ENCODE results near the gene PPP6R2. TPM values are rescaled to one million over a fixed set of nuclear protein-coding genes. Genes with fewer than 3 reads are reported as not detected.
"Not testable (repeated sequence)": the region's sequence is repeated elsewhere in the genome, so short reads cannot be mapped to it uniquely, and the experiment has no call there.

Gene PPP6R2
- total RNA-seq, 5 donors from 2014 or later (not counting 1 experiment from before 2014, with no cell fraction given) = 71.2 to 105 (median 96.8) TPM

DNA sequence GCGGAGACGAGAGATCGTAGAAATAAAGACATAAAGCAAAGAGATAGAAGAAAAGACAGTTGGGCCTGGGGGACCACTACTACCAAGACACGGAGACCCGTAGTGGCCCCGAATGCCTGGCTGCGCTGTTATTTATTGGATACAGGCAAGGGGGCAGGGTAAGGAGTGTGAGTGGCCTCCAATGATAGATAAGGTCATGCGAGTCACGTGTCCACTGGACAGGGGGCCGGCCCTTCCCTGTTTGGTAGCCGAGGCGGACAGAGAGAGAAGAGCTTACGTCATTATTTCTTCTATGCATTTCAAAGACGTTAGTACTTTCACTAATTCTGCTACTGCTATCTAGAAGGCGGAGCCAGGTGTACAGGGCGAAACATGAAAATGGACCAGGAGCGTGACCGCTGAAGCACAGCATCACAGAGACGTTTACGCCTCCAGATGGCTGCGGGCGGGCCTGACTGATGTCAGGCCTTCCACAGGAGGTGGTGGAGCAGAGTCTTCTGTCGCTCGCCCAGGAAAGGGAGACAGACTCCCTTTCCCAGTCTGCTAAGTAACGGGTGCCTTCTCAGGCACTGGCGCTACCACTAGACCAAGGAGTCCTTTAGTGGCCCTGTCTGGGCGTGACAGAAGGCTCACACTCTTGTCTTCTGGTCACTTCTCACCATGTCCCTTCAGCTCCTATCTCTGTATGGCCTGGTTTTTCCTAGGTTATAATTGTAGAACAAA is 24.8 kb downstream of the PPP6R2 start:
- Histone ChIP-seq H3K4me3 (ENCODE audit: control insufficient read depth in 1 of 2, extremely low read depth in 1 of 2, low read length in 1 of 2) (no peak overlapping the region), H3K27ac (ENCODE audit: low read length) (no peak overlapping the region), H3K36me3 (ENCODE audit: control insufficient read depth in 2 of 2, extremely low read depth in 1 of 2, insufficient read depth in 1 of 2, low read length in 1 of 2) (peaks cover 9 to 12% of the 10 kb centered on the region in 2 donors), H3K9me3 (no peaks in the 10 kb centered on the region), H3K4me1 (ENCODE audit: control insufficient read depth in 1 of 2, extremely low read depth in 1 of 2, insufficient read depth in 2 of 2, low read length in 2 of 2) (peaks cover 0 to 9% of the 10 kb centered on the region in 2 experiments), H3K27me3 (replicated peaks in 1 of 2; ENCODE audit: control insufficient read depth in 2 of 2, extremely low read depth in 1 of 2, insufficient read depth in 2 of 2, low read length in 1 of 2) (no peaks in the 10 kb centered on the region)
- POLR2A ChIA-PET = interaction anchor here in 1 of 2 donors (0.5 kb wide), 1 partner anchor 23 kb away, joined by 3 read pairs; no protein-coding TSS in a partner anchor
- Mint-ChIP-seq H3K36me3 (peaks cover 14% of the 10 kb centered on the region), H3K9me3 (no peaks in the 10 kb centered on the region), H3K4me3 (no peak overlapping the region), H3K27me3 (no peaks in the 10 kb centered on the region), H3K27ac (no peak overlapping the region), H3K4me1 (peaks cover 25 to 29% (median 29%) of the 10 kb centered on the region in 3 donors)
- WGBS (ENCODE audit: insufficient coverage) = 96% methylated on average over 16 of the region's 27 CpGs
- no peak for ATAC-seq (replicated peaks in 1 of 4)
- CTCF ChIA-PET = no interaction called here
- no peak for DNase-seq

DNA sequence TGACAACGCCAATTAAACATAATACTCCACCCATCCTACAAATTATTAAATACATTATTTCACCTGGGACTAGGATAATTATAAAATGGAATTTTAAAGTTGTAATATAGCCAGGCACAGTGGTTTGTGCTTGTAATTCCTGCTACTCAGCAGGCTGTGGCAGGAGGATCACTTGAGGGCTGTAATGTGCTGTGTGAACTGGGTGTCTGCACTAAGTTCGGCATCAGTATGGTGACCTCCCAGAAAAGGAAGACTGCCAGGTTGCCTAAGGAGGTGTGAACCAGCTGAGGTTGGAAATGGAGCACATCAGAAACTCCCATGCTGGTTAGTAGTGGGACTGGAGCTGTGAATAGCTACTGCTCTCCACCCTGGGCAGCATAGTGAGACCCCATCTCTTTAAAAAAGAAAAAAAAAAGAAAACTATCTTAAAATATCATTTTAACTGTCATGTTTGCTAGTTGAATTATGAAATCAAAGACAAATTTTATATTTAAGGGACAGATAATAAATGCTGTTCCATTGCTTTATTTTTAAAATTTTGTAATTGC is 28.0 kb downstream of the PPP6R2 start:
- Mint-ChIP-seq H3K4me3 (no peak overlapping the region), H3K27ac (no peak overlapping the region), H3K27me3 (no peaks in the 10 kb centered on the region), H3K9me3 (no peaks in the 10 kb centered on the region), H3K36me3 (peaks cover 22% of the 10 kb centered on the region), H3K4me1 (peaks cover 19 to 30% (median 22%) of the 10 kb centered on the region in 3 donors)
- H3K27ac ChIP-seq (ENCODE audit: low read length) = no peak overlapping the region
- peaks cover 16 to 36% of the 10 kb centered on the region in 2 donors for H3K36me3 ChIP-seq (ENCODE audit: control insufficient read depth in 2 of 2, extremely low read depth in 1 of 2, insufficient read depth in 1 of 2, low read length in 1 of 2)
- no peak overlapping the region for H3K4me3 ChIP-seq (ENCODE audit: control insufficient read depth in 1 of 2, extremely low read depth in 1 of 2, low read length in 1 of 2)
- POLR2A ChIA-PET = no interaction called here
- DNase-seq (no peak), ATAC-seq (replicated peaks in 1 of 4) (no peak)
- WGBS (ENCODE audit: insufficient coverage) = 100% methylated on average over 1 of the region's 2 CpGs
- H3K9me3 ChIP-seq = no peaks in the 10 kb centered on the region
- CTCF ChIA-PET = no interaction called here
- peaks cover 3 to 13% of the 10 kb centered on the region in 2 experiments for H3K4me1 ChIP-seq (ENCODE audit: control insufficient read depth in 1 of 2, extremely low read depth in 1 of 2, insufficient read depth in 2 of 2, low read length in 2 of 2)
- H3K27me3 ChIP-seq (replicated peaks in 1 of 2; ENCODE audit: control insufficient read depth in 2 of 2, extremely low read depth in 1 of 2, insufficient read depth in 2 of 2, low read length in 1 of 2) = no peaks in the 10 kb centered on the region

DNA sequence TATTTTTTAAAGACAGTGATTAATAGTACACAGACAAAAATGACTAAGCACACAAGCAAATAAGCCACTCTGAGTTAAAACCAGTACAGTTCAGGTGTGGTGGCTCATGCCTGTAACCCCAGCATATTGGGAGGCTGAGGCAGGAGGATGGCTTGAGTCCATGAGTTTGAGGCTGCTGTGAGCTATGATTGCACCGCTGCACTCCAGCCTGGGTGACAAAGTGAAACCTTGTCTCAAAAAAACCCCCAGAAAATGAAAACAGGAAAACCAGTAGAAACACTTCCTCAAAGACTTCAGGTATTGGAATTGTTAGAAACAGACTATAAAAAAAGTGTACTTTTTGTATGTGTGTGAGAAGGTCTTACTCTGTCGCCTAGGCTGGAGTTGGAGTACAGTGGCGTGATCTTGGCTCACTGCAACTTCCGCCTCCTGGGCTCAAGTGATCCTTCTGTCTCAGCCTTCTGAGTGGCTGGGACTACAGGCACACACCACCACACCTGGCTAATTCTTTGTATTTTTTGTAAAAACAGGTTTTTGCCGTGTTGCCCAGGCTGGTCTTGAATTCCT is 33.0 kb downstream of the PPP6R2 start:
- Mint-ChIP-seq H3K4me1 (peaks cover 5 to 19% (median 12%) of the 10 kb centered on the region in 3 donors), H3K4me3 (peak overlapping the region in 1 of 3 donors; percentile 34), H3K27ac (peak overlapping the region; percentile 15 to 83), H3K9me3 (no peaks in the 10 kb centered on the region), H3K36me3 (peaks cover 21% of the 10 kb centered on the region), H3K27me3 (no peaks in the 10 kb centered on the region)
- H3K36me3 ChIP-seq (ENCODE audit: control insufficient read depth in 2 of 2, extremely low read depth in 1 of 2, insufficient read depth in 1 of 2, low read length in 1 of 2) = peaks cover 15 to 39% of the 10 kb centered on the region in 2 donors
- ChIA-PET CTCF (interaction anchor here in 1 of 2 donors (0.6 kb wide), 1 partner anchor 16 kb away, joined by 6 read pairs; no protein-coding TSS in a partner anchor), POLR2A (no interaction called here)
- H3K4me3 ChIP-seq (ENCODE audit: control insufficient read depth in 1 of 2, extremely low read depth in 1 of 2, low read length in 1 of 2) = no peak overlapping the region
- H3K27ac ChIP-seq (ENCODE audit: low read length) = no peak overlapping the region
- no peaks in the 10 kb centered on the region for H3K27me3 ChIP-seq (replicated peaks in 1 of 2; ENCODE audit: control insufficient read depth in 2 of 2, extremely low read depth in 1 of 2, insufficient read depth in 2 of 2, low read length in 1 of 2)
- ATAC-seq (replicated peaks in 1 of 4) (peak in 1 of 4 experiments; percentile 34), DNase-seq (no peak)
- 80% methylated on average over 1 of the region's 5 CpGs for WGBS (ENCODE audit: insufficient coverage)
- H3K9me3 ChIP-seq = no peaks in the 10 kb centered on the region
- peaks cover 3 to 17% of the 10 kb centered on the region in 2 experiments for H3K4me1 ChIP-seq (ENCODE audit: control insufficient read depth in 1 of 2, extremely low read depth in 1 of 2, insufficient read depth in 2 of 2, low read length in 2 of 2)

DNA sequence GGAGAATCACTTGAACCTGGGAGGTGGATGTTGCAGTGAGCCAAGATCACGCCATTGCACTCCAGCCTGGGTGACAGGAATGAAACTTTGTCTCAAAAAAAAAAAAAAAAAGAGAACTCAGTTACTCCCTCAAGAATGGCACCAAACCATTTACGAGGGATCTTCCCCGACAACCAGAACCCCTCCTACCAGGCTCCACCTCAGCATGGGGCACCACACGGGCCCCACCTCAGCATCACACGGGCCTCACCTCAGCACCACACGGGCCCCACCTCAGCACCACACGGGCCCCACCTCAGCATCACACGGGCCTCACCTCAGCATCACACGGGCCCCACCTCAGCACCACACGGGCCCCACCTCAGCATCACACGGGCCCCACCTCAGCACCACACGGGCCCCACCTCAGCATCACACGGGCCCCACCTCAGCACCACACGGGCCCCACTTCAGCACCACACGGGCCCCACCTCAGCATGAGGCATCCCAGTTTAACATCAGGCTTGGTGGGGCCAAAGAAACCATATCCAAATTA is 38.0 kb downstream of the PPP6R2 start:
- H3K9me3 ChIP-seq; H3K4me1 Mint-ChIP-seq; H3K36me3 Mint-ChIP-seq; H3K9me3 Mint-ChIP-seq; ATAC-seq (replicated peaks in 1 of 4); H3K4me3 Mint-ChIP-seq; POLR2A ChIA-PET; H3K27ac ChIP-seq (ENCODE audit: low read length); H3K27me3 ChIP-seq (replicated peaks in 1 of 2; ENCODE audit: control insufficient read depth in 2 of 2, extremely low read depth in 1 of 2, insufficient read depth in 2 of 2, low read length in 1 of 2); H3K4me3 ChIP-seq (ENCODE audit: control insufficient read depth in 1 of 2, extremely low read depth in 1 of 2, low read length in 1 of 2); H3K27ac Mint-ChIP-seq; CTCF ChIA-PET; H3K27me3 Mint-ChIP-seq: not testable (repeated sequence)
- peak in 4 of 35 experiments; percentile 7 to 52 (median 13) for DNase-seq
- 60% methylated on average over 6 of the region's 15 CpGs for WGBS (ENCODE audit: insufficient coverage)
- peaks cover 8 to 16% of the 10 kb centered on the region in 2 donors for H3K36me3 ChIP-seq (ENCODE audit: control insufficient read depth in 2 of 2, extremely low read depth in 1 of 2, insufficient read depth in 1 of 2, low read length in 1 of 2)
- peaks cover 0 to 16% of the 10 kb centered on the region in 2 experiments for H3K4me1 ChIP-seq (ENCODE audit: control insufficient read depth in 1 of 2, extremely low read depth in 1 of 2, insufficient read depth in 2 of 2, low read length in 2 of 2)

DNA sequence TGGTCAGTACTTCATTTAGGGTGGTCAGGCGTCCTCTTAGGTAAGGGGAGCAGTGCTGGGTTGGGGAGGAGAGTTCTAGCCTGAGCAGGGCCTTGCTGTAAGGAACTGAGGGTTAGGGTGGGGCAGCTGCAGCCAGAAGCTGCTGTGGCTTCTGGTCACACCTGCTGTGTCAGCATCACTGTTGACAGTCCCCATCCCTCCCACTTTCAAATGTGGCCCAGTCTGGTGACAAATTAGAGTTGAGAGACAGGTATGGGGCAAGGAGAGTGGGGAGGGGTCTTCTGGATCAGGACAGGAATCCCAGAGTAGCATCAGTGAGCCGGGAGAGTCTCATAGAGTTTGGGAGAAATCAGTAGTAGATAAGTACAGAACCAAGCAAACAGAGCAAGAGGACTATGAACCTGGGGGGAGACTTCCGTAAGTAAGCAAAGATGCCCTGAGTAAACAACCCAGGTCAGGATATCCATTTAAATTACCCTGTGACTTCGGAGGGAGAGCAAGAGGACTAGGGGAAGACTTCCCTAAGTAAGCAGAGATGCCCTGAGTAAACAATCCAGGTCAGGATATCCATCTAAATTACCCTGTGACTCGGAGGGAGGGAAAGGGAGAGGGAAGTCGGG is 53.7 kb downstream of the PPP6R2 start:
- 100% methylated on average over 3 of the region's 6 CpGs for WGBS (ENCODE audit: insufficient coverage)
- H3K27ac Mint-ChIP-seq = peak overlapping the region in 1 of 2 donors; percentile 53
- Histone ChIP-seq H3K4me1 (ENCODE audit: control insufficient read depth in 1 of 2, extremely low read depth in 1 of 2, insufficient read depth in 2 of 2, low read length in 2 of 2) (peaks cover 0 to 37% of the 10 kb centered on the region in 2 experiments), H3K4me3 (ENCODE audit: control insufficient read depth in 1 of 2, extremely low read depth in 1 of 2, low read length in 1 of 2) (no peak overlapping the region), H3K27ac (ENCODE audit: low read length) (no peak overlapping the region), H3K27me3 (replicated peaks in 1 of 2; ENCODE audit: control insufficient read depth in 2 of 2, extremely low read depth in 1 of 2, insufficient read depth in 2 of 2, low read length in 1 of 2) (no peaks in the 10 kb centered on the region), H3K36me3 (ENCODE audit: control insufficient read depth in 2 of 2, extremely low read depth in 1 of 2, insufficient read depth in 1 of 2, low read length in 1 of 2) (peaks cover 0 to 34% of the 10 kb centered on the region in 2 donors), H3K9me3 (no peaks in the 10 kb centered on the region)
- ChIA-PET CTCF (no interaction called here), POLR2A (no interaction called here)
- ATAC-seq (replicated peaks in 1 of 4) (no peak), DNase-seq (no peak)
- no peak overlapping the region for H3K4me3 Mint-ChIP-seq
- no peaks in the 10 kb centered on the region for H3K27me3 Mint-ChIP-seq
- no peaks in the 10 kb centered on the region for H3K9me3 Mint-ChIP-seq
- H3K36me3 Mint-ChIP-seq = peaks cover 20% of the 10 kb centered on the region
- H3K4me1 Mint-ChIP-seq = peaks cover 24 to 32% (median 26%) of the 10 kb centered on the region in 3 donors

Data from T-cell (primary cell).